Bronchial epithelial cell (primary cell): Measurements from ENCODE around the gene CARTPT. TPM values are rescaled to one million over a fixed set of nuclear protein-coding genes. Genes with fewer than 3 reads are reported as not detected.

ENCODE experiments used
- DNase-seq: peaks from one replicate; pipeline ENCODE4 v3.0.0-alpha.2; 2010; ENCODE audit warnings: low read depth
- FAIRE-seq: peaks from 2 replicates; lab custom pipeline; 2011; peaks lifted over from hg19 to GRCh38; lab: Jason Lieb, UNC
- H3K27me3 ChIP-seq: 2 replicates; pipeline ENCODE4 v1.5.1; 2011; ENCODE audit warnings: low read length; ENCODE audit not compliant: control insufficient read depth, insufficient read depth
- H3K36me3 ChIP-seq: 2 replicates; pipeline ENCODE4 v1.5.1; 2011; ENCODE audit warnings: low read length; ENCODE audit not compliant: control insufficient read depth, insufficient read depth
- H3K4me3 ChIP-seq: 2 replicates; pipeline ENCODE4 v1.5.1; 2011; ENCODE audit warnings: mild to moderate bottlenecking, low read depth, low read length, control low read depth
- total RNA-seq: library from RNA; depleted of rRNA; stranded (reverse); fragments of >200 nt; gene quantifications from 2 replicates; pipeline ENCODE4 v1.2.1, GENCODE V29; 2014
- TF ChIP-seq, protein P1 (sequence below): IDR thresholded peaks from 2 replicates; pipeline ENCODE4 v1.5.1; 2011; ENCODE audit warnings: mild to moderate bottlenecking, moderate library complexity, low read length, control low read depth, inconsistent platforms; ENCODE audit not compliant: insufficient read depth, severe bottlenecking

The CARTPT gene
- total RNA-seq, 1 donor from 2014 or later: not detected

DNA sequence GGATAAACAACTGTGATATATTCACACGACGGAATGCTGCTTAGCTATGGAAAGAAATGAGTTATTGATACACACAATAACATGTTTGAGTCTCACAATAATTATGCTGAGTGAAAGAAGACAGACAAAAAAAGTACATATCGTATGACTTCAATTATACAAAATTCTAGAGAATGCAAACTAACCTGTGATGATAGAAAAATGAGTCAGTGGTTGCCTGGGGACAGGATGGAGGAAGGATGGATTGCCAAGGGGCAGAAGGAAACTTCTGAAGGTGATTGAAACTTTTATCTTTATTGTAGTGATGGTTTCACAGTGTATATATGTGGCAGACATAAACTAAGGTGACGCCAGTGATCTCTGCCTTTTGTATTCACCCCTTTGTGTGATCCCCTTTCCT lies 7.5 kb upstream of the CARTPT start:
- FAIRE-seq: no peak
- H3K4me3 ChIP-seq: no peak overlapping the region
- H3K27me3 ChIP-seq: no peaks in the 10 kb centered on the region
- DNase-seq: no peak
- H3K36me3 ChIP-seq: no peaks in the 10 kb centered on the region
- TF ChIP-seq, protein P1, sequence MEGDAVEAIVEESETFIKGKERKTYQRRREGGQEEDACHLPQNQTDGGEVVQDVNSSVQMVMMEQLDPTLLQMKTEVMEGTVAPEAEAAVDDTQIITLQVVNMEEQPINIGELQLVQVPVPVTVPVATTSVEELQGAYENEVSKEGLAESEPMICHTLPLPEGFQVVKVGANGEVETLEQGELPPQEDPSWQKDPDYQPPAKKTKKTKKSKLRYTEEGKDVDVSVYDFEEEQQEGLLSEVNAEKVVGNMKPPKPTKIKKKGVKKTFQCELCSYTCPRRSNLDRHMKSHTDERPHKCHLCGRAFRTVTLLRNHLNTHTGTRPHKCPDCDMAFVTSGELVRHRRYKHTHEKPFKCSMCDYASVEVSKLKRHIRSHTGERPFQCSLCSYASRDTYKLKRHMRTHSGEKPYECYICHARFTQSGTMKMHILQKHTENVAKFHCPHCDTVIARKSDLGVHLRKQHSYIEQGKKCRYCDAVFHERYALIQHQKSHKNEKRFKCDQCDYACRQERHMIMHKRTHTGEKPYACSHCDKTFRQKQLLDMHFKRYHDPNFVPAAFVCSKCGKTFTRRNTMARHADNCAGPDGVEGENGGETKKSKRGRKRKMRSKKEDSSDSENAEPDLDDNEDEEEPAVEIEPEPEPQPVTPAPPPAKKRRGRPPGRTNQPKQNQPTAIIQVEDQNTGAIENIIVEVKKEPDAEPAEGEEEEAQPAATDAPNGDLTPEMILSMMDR: no peak

DNA sequence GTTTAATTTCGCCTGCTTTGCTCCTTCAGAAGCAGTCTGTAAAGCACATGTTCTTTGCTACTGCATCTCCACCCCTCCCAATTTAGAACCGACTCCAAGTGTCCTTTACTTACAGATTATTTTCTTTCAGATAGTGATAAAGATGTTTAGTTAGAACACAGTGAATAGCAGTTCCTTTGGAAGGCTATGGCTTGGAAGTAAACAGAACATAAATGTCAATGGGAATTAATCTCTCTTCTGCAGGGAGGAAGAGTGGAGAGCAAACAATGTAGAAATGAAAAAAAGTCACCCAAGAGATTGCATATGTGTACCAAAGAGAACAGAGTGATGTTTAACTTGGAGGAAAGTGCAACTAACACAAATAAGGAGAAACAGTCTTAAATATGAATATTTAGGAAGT lies 4.2 kb upstream of the CARTPT start:
- peaks cover 11% of the 10 kb centered on the region for H3K27me3 ChIP-seq
- no peak for FAIRE-seq
- no peak overlapping the region for H3K4me3 ChIP-seq
- no peaks in the 10 kb centered on the region for H3K36me3 ChIP-seq
- TF ChIP-seq, protein P1: no peak
- DNase-seq: no peak

DNA sequence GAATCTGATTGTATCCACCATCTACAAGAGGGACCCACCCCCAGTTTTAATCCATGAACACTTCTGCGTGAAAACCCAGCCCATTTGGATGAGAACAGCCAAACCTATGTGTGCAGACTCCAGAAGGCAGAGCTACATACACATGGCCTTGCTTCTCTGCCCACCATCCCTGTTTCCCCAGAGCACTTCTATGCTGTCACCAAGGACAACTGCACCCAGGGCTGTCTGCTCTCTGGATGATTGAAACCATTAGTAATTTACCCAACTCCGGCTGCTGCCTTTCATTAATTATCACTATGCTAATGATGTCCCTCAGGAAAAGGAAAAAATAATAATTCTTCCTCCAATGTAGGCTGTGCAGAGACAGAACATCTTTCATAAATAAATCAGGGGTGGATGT lies 8.9 kb downstream of the CARTPT start:
- no peaks in the 10 kb centered on the region for H3K36me3 ChIP-seq
- no peak for DNase-seq
- no peak overlapping the region for H3K4me3 ChIP-seq
- TF ChIP-seq, protein P1: no peak
- FAIRE-seq: no peak
- H3K27me3 ChIP-seq: peaks cover 4% of the 10 kb centered on the region

DNA sequence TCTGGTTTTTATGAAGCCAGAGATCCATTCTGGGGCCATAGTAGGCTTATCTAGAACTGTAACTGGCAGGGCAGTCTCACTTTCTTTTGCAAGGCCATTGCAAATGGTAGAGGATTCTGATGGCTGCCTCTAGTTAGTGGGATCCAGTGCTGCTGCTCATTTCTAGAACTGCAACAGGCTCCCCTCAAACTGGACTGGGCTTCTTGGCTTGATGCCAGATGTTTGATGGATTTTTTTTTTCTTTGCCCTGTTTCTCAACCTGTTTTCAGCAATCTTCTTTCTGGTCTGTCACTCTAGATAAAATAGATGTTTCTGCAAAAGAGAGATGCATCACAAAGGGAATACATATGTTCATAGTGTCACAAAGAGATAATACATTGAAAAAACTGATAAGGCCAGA lies 11.9 kb downstream of the CARTPT start:
- FAIRE-seq: no peak
- Histone ChIP-seq H3K36me3 (no peaks in the 10 kb centered on the region), H3K4me3 (no peak overlapping the region), H3K27me3 (peaks cover 4% of the 10 kb centered on the region)
- TF ChIP-seq, protein P1: no peak
- DNase-seq: no peak

DNA sequence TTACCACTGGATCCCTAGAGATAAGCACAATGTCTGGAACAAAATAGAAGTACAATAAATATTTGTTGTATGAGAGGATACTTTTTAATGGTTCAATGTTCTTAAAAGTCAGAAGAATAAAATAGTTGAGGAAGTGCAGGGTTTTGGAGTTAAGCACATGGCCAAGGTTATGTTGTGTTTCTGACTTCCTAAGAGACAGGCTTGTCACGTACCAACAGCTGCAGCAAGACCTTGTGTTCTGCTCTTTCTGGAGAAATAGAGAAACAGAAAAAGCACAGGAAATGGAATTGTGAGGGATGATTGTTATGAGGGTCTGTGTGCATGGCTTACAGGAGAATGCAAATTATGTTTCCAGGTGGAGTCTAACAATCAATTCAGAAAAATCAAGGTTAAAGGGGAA lies 12.9 kb downstream of the CARTPT start:
- H3K27me3 ChIP-seq: peaks cover 4% of the 10 kb centered on the region
- no peak for DNase-seq
- no peaks in the 10 kb centered on the region for H3K36me3 ChIP-seq
- TF ChIP-seq, protein P1: no peak
- no peak for FAIRE-seq
- no peak overlapping the region for H3K4me3 ChIP-seq

DNA sequence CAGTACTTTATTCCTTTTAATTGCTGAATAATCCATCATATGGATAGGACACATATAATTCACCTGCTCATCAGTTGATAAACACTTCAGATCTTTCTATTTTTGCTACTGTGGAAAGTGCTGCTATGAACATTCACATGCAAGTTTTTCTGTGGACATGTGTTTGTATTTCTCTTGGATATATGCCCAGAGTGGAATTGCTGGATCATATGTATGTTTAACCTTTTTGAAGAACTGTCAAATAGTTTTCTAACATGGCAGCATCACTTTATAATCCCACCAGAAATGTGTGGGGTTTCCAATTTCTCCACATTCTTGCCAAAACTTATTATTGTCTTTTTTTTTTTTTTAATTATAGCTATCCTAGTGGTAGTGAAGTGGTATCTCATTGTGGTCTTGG lies 15.1 kb downstream of the CARTPT start:
- H3K4me3 ChIP-seq: no peak overlapping the region
- FAIRE-seq: no peak
- DNase-seq: no peak

More for the DNA sequence above, 15.1 kb downstream of the CARTPT start:
- TF ChIP-seq, protein P1: no peak
- Histone ChIP-seq H3K27me3 (peaks cover 3% of the 10 kb centered on the region), H3K36me3 (no peaks in the 10 kb centered on the region)
